ENCODE measurements around the gene RTL10. TPM values are rescaled to one million over a fixed set of nuclear protein-coding genes. Genes with fewer than 3 reads are reported as not detected.
A peak's percentile ranks its signal among the peaks of the same experiment; 100 is the strongest.

Gene RTL10
- polyA plus RNA-seq, 3 donors: 21.2 to 25.2 (median 24.3) TPM

DNA sequence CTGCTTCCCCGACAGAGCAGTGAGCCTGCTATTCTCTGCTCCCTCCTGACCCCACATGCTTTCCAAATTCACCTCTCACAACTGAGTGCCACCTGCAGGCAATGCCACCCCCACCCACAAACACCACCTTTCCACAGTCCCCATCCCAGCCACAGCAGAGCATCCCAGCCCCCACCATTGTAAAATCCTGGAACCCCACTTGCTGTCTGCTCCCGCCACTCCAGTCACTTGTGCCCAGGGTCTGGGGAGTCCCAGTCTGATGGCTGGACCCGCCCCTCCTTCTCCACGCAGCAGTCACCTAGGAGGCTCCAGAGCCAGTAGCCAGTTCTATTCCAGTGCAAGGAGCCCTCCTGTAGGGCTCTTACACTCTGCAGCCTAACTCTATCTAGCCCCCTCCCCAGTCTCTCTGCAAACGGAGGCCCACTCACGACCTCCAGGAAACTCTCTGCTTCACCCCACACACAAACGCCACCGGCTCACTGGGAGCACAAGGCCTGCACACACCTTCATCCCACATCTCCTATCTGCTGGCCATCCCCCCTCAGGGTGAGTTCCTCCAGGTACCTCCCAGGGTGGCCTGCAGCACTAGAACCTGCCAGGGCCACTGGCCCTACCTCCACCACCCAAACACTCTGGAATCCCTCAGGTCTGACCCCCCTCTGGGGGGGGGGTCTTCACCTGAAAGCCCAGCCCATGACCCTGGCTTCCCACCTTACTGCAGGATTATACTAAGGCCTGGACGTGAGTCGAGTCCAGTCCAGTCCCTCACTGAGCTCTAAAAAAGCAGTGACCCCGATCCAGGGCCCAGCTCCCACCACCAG is 1.4 kb downstream of the RTL10 start:
- no peak for DNase-seq (ENCODE audit: extremely low read depth in 1 of 11, low read depth in 9 of 11, low spot score in 4 of 11)

DNA sequence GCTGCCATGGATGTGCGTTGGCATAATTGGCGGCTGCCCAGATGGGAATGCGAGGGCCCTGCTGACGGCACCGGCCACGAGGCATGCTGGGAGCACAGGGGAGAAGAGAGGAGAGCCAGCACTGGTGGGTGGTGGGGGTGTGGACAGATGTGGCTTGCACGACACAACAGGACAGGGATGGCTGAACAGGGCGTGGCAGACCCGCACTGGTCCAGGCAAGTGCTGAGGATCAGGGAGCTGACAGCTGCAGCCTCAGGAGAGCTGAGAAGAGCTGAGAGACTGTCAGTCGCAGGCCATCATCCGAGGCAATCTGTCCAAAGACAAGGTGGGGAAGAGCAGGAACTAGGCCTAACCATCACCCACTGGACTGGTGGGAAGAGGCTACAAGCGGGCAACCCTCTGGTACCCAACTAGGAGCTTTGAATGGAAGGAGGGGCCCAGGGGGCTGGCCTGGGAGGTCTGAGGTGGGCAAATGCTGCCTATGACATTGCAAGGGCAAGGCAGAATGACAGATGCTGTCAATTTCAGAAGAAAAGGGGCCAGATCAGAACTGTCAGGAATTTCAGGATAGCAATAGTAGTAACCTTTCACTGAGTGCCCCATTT is 2.4 kb downstream of the RTL10 start:
- DNase-seq (ENCODE audit: extremely low read depth in 1 of 11, low read depth in 9 of 11, low spot score in 4 of 11): no peak

GRCh38 chr22:19851291-19852176 is 3.1 kb downstream of the RTL10 start:
- no peak for DNase-seq (ENCODE audit: extremely low read depth in 1 of 11, low read depth in 9 of 11, low spot score in 4 of 11)

GRCh38 chr22:19850763-19851109 is 3.9 kb downstream of the RTL10 start:
- DNase-seq (ENCODE audit: extremely low read depth in 1 of 11, low read depth in 9 of 11, low spot score in 4 of 11): no peak

DNA sequence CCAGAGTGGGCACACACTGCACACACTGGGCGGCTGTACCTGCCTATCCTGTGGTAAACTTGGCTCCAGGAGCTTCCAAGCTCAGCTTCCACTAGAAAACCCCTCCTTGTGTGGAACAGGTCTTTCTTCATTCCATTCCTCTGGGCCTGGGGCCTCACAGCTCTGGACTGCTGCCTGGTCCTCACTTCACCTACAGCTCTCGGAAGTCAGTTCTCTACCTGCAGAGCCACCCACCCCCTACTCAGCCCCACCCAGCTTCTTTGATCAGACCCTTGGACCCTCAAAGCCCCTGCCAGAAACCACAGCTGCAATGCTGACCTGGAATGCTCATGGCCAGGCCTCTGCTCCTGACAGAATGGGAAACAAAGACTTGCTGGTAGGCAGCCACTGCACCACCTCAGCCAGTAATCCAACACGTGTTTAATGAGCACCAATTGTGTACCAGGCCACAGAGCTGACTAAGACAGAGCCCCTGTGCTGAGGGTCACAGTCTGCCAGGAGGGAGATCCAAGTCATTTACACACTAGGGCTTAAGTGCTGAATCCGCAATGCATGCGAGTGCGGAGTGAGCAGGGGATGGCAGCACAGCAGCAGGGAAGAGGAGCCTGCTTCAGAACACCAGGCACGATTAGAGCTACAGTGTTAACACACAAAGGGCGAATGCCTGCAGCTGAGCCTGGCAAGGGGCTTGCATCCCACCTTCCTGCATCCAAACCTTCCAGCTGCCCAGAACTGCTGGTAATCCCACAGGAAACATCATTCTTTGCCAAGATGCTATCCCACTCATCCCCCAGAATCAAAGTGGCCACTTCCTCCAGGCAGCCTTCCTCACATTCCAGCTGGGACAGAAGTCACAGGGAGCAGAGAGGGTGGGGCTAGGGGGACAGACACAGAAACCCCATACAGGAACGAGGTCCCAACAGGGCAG is 4.6 kb downstream of the RTL10 start:
- peak in 1 of 11 donors; percentile 48 for DNase-seq (ENCODE audit: extremely low read depth in 1 of 11, low read depth in 9 of 11, low spot score in 4 of 11)

GRCh38 chr22:19848298-19849224 is 6.1 kb downstream of the RTL10 start:
- DNase-seq (ENCODE audit: extremely low read depth in 1 of 11, low read depth in 9 of 11, low spot score in 4 of 11): no peak

DNA sequence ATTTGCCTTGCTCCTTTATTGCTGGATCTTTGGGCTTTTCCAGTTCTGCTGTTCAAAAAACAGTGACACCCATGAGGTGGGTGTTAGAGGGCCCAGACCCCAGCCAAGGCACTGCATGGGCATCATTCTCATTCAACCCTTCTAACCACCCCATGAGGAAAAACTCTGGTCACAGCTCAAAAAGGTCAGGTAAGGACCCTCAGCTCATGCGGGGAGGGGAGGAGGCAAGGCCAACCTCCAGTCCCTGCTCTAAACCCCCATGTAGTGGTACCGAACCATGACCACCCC is 7.4 kb downstream of the RTL10 start:
- no peak for DNase-seq (ENCODE audit: extremely low read depth in 1 of 11, low read depth in 9 of 11, low spot score in 4 of 11)

- DNase-seq (ENCODE audit: extremely low read depth in 1 of 11, low read depth in 9 of 11, low spot score in 4 of 11): no peak
Observed at GRCh38 chr22:19846620-19847344, 7.9 kb downstream of the RTL10 start.

DNA sequence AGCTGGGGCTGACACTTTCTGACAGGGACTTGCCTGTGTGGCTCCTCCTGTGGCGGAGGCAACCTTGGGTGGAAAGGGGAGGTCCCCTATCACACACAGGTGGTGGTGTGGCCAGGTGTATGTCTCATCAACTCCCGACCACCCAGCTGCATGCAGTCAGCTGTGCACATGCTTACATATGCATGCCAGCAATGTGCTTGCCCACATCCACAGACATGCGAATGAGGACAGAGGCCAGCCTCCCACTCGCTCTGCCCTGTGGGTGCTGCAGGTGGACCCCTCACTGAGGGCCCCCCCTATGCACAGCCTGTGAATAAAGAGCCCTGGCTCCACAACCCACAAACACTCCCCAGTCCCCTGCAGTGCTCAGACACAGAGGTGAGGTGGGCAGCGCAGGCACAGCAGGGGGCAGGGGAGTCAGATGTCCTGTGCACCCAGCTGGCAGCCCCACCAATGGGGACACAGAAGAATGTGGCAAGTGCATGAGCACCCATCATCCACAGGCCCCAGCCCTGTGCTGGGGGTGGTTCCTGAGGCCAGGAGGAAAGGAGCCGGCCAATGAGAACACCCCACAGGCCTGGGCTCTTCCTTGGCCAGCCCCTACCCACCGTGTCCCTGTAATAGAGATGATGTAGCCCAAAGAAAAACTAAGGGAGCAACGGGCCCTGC is 9.5 kb downstream of the RTL10 start:
- no peak for DNase-seq (ENCODE audit: extremely low read depth in 1 of 11, low read depth in 9 of 11, low spot score in 4 of 11)

GRCh38 chr22:19844377-19845053 is 10.2 kb downstream of the RTL10 start:
- no peak for DNase-seq (ENCODE audit: extremely low read depth in 1 of 11, low read depth in 9 of 11, low spot score in 4 of 11)

- no peak for DNase-seq (ENCODE audit: extremely low read depth in 1 of 11, low read depth in 9 of 11, low spot score in 4 of 11)
Observed at GRCh38 chr22:19843857-19844376, 10.8 kb downstream of the RTL10 start.

GRCh38 chr22:19843107-19843856 is 11.4 kb downstream of the RTL10 start:
- DNase-seq (ENCODE audit: extremely low read depth in 1 of 11, low read depth in 9 of 11, low spot score in 4 of 11): no peak

- peak in 1 of 11 donors; percentile 24 for DNase-seq (ENCODE audit: extremely low read depth in 1 of 11, low read depth in 9 of 11, low spot score in 4 of 11)
Observed at GRCh38 chr22:19842393-19843106, 12.1 kb downstream of the RTL10 start.

GRCh38 chr22:19841641-19842392 is 12.9 kb downstream of the RTL10 start:
- no peak for DNase-seq (ENCODE audit: extremely low read depth in 1 of 11, low read depth in 9 of 11, low spot score in 4 of 11)
